Measurements from ENCODE around the gene ZNF518A.

Gene ZNF518A

DNA sequence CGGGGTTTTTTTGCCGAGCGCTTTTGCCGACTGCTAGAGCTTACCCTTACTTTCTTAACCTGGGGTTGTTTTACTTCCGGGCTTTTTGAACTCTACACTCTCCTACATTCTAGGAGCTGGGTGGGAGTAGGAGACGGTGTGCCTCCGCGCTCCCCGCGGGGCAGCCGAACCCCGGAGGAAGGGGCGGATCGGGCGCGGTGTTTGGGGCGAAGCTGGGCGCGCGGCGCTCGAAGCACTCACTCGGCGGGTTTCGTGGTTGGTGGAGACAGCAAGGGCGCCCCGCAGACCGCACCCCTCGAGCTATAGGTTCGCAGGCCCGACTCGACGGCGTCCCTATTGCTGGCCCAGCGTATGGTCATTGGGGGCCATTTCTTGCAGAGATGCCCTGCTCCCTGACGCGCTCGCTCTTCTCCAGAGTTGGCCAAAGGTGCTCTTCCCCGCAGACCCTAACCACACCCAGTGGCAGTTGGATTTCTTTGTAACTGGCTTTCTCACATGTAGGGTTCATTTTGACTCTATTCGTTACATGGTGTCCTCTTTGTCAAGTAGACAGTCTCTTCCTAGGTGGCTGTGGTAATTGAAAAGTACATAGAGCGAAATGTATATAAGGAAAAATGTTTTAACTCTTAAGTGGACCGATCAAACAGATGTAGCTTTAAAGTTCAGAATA is 364 bp downstream of the ZNF518A start:
- Histone ChIP-seq H2BK15ac (replicated peaks; ENCODE audit: low read depth) (no peak overlapping the region), H3K36me3 (ENCODE audit: control insufficient read depth, insufficient read depth, low read length) (no peaks in the 10 kb centered on the region), H3K27ac (ENCODE audit: low read depth, low read length) (peak overlapping the region; percentile 95), H3K79me1 (ENCODE audit: low read length) (peaks cover 3% of the 10 kb centered on the region), H3K4me1 (ENCODE audit: control insufficient read depth, low read depth, low read length) (no peaks in the 10 kb centered on the region), H3K4ac (ENCODE audit: low read depth, low read length) (peak overlapping the region; percentile 93), H3K27me3 (ENCODE audit: insufficient read depth, low read length, poor library complexity) (no peaks in the 10 kb centered on the region), H3K23ac (ENCODE audit: low read length) (no peak overlapping the region), H2BK120ac (ENCODE audit: low read depth, low read length) (peak overlapping the region; percentile 63), H3K9ac (ENCODE audit: low read length) (peak overlapping the region; percentile 90), H3K18ac (ENCODE audit: low read length) (peak overlapping the region; percentile 88), H3K4me2 (ENCODE audit: low read length) (peak overlapping the region; percentile 48), H3K4me3 (ENCODE audit: low read length) (peak overlapping the region; percentile 85), H3K79me2 (ENCODE audit: control insufficient read depth, insufficient read depth, low read length) (no peaks in the 10 kb centered on the region), H2AK5ac (ENCODE audit: low read length) (no peak overlapping the region), H4K5ac (ENCODE audit: low read length) (peak overlapping the region; percentile 92), H4K8ac (ENCODE audit: low read depth, low read length) (peak overlapping the region; percentile 43), H3K56ac (ENCODE audit: low read length) (peak overlapping the region; percentile 96), H2BK5ac (ENCODE audit: low read length) (peak overlapping the region; percentile 98)
- no CpG with 5 or more reads among the region's 42 CpGs for WGBS (ENCODE audit: extremely low coverage, insufficient coverage, low lambda C conversion rate)
- DNase-seq = peak; percentile 95

DNA sequence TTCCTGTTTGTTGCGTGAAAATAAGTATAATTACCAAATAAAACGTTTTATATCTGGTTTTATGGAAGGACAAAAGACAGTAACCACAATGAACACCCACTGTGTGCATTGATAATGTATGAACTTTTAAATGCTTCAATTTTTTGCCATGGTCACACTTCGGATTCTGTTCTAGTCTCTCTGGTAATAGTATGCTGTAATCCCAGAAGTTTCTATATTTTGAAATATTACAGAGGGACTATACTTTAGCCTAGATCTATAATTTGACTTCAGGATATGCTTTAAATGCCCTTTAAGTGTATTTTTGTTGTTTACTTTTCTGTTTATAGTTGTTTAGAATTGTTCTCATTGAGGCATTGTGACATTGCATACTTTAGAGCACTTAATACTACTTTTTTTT is 1.5 kb downstream of the ZNF518A start:
- Histone ChIP-seq H2BK5ac (ENCODE audit: low read length) (no peak overlapping the region), H3K4ac (ENCODE audit: low read depth, low read length) (no peak overlapping the region), H3K56ac (ENCODE audit: low read length) (no peak overlapping the region), H3K27ac (ENCODE audit: low read depth, low read length) (no peak overlapping the region), H3K4me1 (ENCODE audit: control insufficient read depth, low read depth, low read length) (no peaks in the 10 kb centered on the region), H2AK5ac (ENCODE audit: low read length) (no peak overlapping the region), H3K27me3 (ENCODE audit: insufficient read depth, low read length, poor library complexity) (no peaks in the 10 kb centered on the region), H4K8ac (ENCODE audit: low read depth, low read length) (no peak overlapping the region), H3K4me3 (ENCODE audit: low read length) (no peak overlapping the region), H4K5ac (ENCODE audit: low read length) (no peak overlapping the region), H3K23ac (ENCODE audit: low read length) (no peak overlapping the region), H3K79me2 (ENCODE audit: control insufficient read depth, insufficient read depth, low read length) (no peaks in the 10 kb centered on the region), H3K18ac (ENCODE audit: low read length) (no peak overlapping the region), H3K9ac (ENCODE audit: low read length) (peak overlapping the region; percentile 15), H3K4me2 (ENCODE audit: low read length) (no peak overlapping the region), H2BK120ac (ENCODE audit: low read depth, low read length) (no peak overlapping the region), H3K79me1 (ENCODE audit: low read length) (peaks cover 3% of the 10 kb centered on the region), H3K36me3 (ENCODE audit: control insufficient read depth, insufficient read depth, low read length) (no peaks in the 10 kb centered on the region), H2BK15ac (replicated peaks; ENCODE audit: low read depth) (no peak overlapping the region)
- no peak for DNase-seq
- no CpG with 5 or more reads among the region's 3 CpGs for WGBS (ENCODE audit: extremely low coverage, insufficient coverage, low lambda C conversion rate)

DNA sequence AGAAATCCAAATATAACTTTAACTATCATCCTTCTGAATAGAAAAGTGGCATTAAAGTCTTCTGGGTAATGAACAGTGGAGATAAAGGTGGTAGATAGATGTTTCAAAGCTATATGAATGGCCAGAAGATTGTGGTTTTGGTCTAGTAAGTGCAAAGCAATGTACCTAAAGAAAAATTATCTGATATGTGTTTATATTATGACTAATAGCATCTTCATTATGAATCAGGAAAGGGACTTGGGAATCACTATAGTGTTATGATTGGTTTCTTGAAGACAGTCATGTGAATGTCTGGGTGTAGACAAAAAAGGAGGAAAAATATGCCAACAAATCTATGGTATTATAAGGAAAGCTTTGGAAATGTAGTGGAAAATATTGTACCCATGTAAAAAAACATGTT is 3.0 kb downstream of the ZNF518A start:
- H2BK120ac ChIP-seq (ENCODE audit: low read depth, low read length) = no peak overlapping the region

DNA sequence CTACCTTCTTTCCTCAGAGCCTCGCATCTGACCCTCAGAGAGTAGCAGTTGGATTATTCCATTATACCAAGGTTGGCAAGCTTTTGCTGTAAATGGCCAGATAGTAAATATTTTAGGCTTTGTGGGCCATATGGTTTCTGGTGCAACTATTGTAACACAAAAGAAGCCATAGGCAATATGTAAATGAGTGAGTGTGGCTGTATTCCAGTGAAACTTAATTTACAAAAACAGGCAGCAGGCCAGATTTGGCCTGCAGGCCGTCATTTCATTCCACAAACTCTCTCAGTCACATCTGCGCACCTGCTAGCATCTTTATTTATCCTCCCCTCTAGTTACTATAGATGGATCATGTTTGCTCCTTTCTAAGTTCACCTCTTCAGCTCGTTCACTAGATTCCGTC is 6.7 kb downstream of the ZNF518A start:
- H4K8ac ChIP-seq (ENCODE audit: low read depth, low read length) = no peak overlapping the region
- no peak overlapping the region for H4K5ac ChIP-seq (ENCODE audit: low read length)
- no peak overlapping the region for H3K23ac ChIP-seq (ENCODE audit: low read length)
- no peak for DNase-seq
- H3K27me3 ChIP-seq (ENCODE audit: insufficient read depth, low read length, poor library complexity) = no peaks in the 10 kb centered on the region
- no peaks in the 10 kb centered on the region for H3K79me2 ChIP-seq (ENCODE audit: control insufficient read depth, insufficient read depth, low read length)
- no peak overlapping the region for H3K4ac ChIP-seq (ENCODE audit: low read depth, low read length)
- no peak overlapping the region for H2BK120ac ChIP-seq (ENCODE audit: low read depth, low read length)
- no CpG with 5 or more reads among the region's 5 CpGs for WGBS (ENCODE audit: extremely low coverage, insufficient coverage, low lambda C conversion rate)
- peaks cover 4% of the 10 kb centered on the region for H3K79me1 ChIP-seq (ENCODE audit: low read length)
- H3K4me2 ChIP-seq (ENCODE audit: low read length) = no peak overlapping the region
- no peaks in the 10 kb centered on the region for H3K36me3 ChIP-seq (ENCODE audit: control insufficient read depth, insufficient read depth, low read length)
- no peak overlapping the region for H2BK5ac ChIP-seq (ENCODE audit: low read length)
- no peak overlapping the region for H3K9ac ChIP-seq (ENCODE audit: low read length)
- H2AK5ac ChIP-seq (ENCODE audit: low read length) = no peak overlapping the region
- H3K18ac ChIP-seq (ENCODE audit: low read length) = no peak overlapping the region
- H3K4me3 ChIP-seq (ENCODE audit: low read length) = no peak overlapping the region
- H3K56ac ChIP-seq (ENCODE audit: low read length) = no peak overlapping the region
- no peaks in the 10 kb centered on the region for H3K4me1 ChIP-seq (ENCODE audit: control insufficient read depth, low read depth, low read length)
- H3K27ac ChIP-seq (ENCODE audit: low read depth, low read length) = no peak overlapping the region
- no peak overlapping the region for H2BK15ac ChIP-seq (replicated peaks; ENCODE audit: low read depth)

More for the DNA sequence above, 3.0 kb downstream of the ZNF518A start:
- Histone ChIP-seq H3K79me1 (ENCODE audit: low read length) (peaks cover 4% of the 10 kb centered on the region), H3K4me1 (ENCODE audit: control insufficient read depth, low read depth, low read length) (no peaks in the 10 kb centered on the region), H3K27me3 (ENCODE audit: insufficient read depth, low read length, poor library complexity) (no peaks in the 10 kb centered on the region), H3K36me3 (ENCODE audit: control insufficient read depth, insufficient read depth, low read length) (no peaks in the 10 kb centered on the region), H3K18ac (ENCODE audit: low read length) (no peak overlapping the region), H3K23ac (ENCODE audit: low read length) (no peak overlapping the region), H2BK5ac (ENCODE audit: low read length) (no peak overlapping the region), H3K4ac (ENCODE audit: low read depth, low read length) (no peak overlapping the region), H2BK15ac (replicated peaks; ENCODE audit: low read depth) (no peak overlapping the region), H3K4me2 (ENCODE audit: low read length) (no peak overlapping the region), H3K9ac (ENCODE audit: low read length) (no peak overlapping the region), H3K79me2 (ENCODE audit: control insufficient read depth, insufficient read depth, low read length) (no peaks in the 10 kb centered on the region), H3K56ac (ENCODE audit: low read length) (no peak overlapping the region), H2AK5ac (ENCODE audit: low read length) (no peak overlapping the region), H3K27ac (ENCODE audit: low read depth, low read length) (no peak overlapping the region), H4K8ac (ENCODE audit: low read depth, low read length) (no peak overlapping the region), H4K5ac (ENCODE audit: low read length) (no peak overlapping the region), H3K4me3 (ENCODE audit: low read length) (no peak overlapping the region)
- no peak for DNase-seq

DNA sequence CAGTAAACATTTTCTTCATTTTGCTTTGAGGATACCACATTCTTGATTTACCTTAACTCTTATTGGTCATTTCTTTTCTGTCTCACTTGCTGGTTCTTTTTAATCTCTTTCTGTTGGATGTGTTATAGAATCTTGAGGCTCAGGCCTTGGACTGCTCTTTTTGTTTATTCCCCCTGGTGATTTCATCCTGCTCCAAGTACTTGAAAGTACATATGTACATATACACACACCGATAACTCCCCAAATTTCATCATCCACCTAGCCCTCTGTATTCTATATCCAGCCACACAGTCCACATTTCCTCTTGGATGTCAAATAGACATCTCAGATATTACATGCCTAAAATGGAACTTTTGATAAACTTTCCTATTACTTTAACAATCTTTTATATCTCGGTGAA is 7.5 kb downstream of the ZNF518A start:
- no CpG with 5 or more reads among the region's 2 CpGs for WGBS (ENCODE audit: extremely low coverage, insufficient coverage, low lambda C conversion rate)
- Histone ChIP-seq H4K5ac (ENCODE audit: low read length) (no peak overlapping the region), H2BK15ac (replicated peaks; ENCODE audit: low read depth) (no peak overlapping the region), H3K4me1 (ENCODE audit: control insufficient read depth, low read depth, low read length) (no peaks in the 10 kb centered on the region), H3K56ac (ENCODE audit: low read length) (no peak overlapping the region), H3K27me3 (ENCODE audit: insufficient read depth, low read length, poor library complexity) (no peaks in the 10 kb centered on the region), H3K79me2 (ENCODE audit: control insufficient read depth, insufficient read depth, low read length) (no peaks in the 10 kb centered on the region), H2BK120ac (ENCODE audit: low read depth, low read length) (no peak overlapping the region), H3K4me3 (ENCODE audit: low read length) (no peak overlapping the region), H3K27ac (ENCODE audit: low read depth, low read length) (no peak overlapping the region), H3K4me2 (ENCODE audit: low read length) (no peak overlapping the region), H3K23ac (ENCODE audit: low read length) (no peak overlapping the region), H2BK5ac (ENCODE audit: low read length) (no peak overlapping the region), H3K36me3 (ENCODE audit: control insufficient read depth, insufficient read depth, low read length) (no peaks in the 10 kb centered on the region), H3K9ac (ENCODE audit: low read length) (no peak overlapping the region), H3K4ac (ENCODE audit: low read depth, low read length) (no peak overlapping the region), H3K79me1 (ENCODE audit: low read length) (peaks cover 4% of the 10 kb centered on the region), H4K8ac (ENCODE audit: low read depth, low read length) (no peak overlapping the region), H2AK5ac (ENCODE audit: low read length) (no peak overlapping the region), H3K18ac (ENCODE audit: low read length) (no peak overlapping the region)
- no peak for DNase-seq

DNA sequence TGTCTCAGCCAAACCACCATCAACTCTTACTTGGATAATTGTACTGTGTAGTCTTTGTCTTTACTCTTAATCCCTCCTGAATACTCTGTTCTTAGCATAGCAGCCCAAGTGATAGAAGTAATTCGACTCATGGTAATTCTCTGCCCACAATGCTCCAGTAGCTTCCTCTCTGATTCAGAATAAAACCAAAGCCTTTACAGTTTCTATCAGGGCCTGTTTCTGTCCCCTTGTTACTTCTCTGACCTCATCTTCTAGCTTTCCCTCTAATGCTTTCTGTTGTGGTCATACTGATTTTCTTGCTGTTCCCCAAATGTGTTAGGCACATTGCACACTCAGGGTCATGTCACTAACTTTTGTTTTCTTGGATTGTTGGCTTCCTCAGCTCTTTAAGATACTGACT is 8.0 kb downstream of the ZNF518A start:
- no peak overlapping the region for H3K4me2 ChIP-seq (ENCODE audit: low read length)
- no peak overlapping the region for H4K5ac ChIP-seq (ENCODE audit: low read length)
- no peak overlapping the region for H3K4me3 ChIP-seq (ENCODE audit: low read length)
- H3K9ac ChIP-seq (ENCODE audit: low read length) = no peak overlapping the region
- no peak overlapping the region for H2BK5ac ChIP-seq (ENCODE audit: low read length)
- no peaks in the 10 kb centered on the region for H3K79me2 ChIP-seq (ENCODE audit: control insufficient read depth, insufficient read depth, low read length)
- H3K4ac ChIP-seq (ENCODE audit: low read depth, low read length) = no peak overlapping the region
- no peak overlapping the region for H2BK120ac ChIP-seq (ENCODE audit: low read depth, low read length)
- no peak overlapping the region for H3K18ac ChIP-seq (ENCODE audit: low read length)
- no peak for DNase-seq
- no peak overlapping the region for H3K56ac ChIP-seq (ENCODE audit: low read length)
- H3K27me3 ChIP-seq (ENCODE audit: insufficient read depth, low read length, poor library complexity) = no peaks in the 10 kb centered on the region
- H3K36me3 ChIP-seq (ENCODE audit: control insufficient read depth, insufficient read depth, low read length) = no peaks in the 10 kb centered on the region
- no peak overlapping the region for H2BK15ac ChIP-seq (replicated peaks; ENCODE audit: low read depth)
- H4K8ac ChIP-seq (ENCODE audit: low read depth, low read length) = no peak overlapping the region
- H2AK5ac ChIP-seq (ENCODE audit: low read length) = no peak overlapping the region
- peaks cover 4% of the 10 kb centered on the region for H3K79me1 ChIP-seq (ENCODE audit: low read length)
- WGBS (ENCODE audit: extremely low coverage, insufficient coverage, low lambda C conversion rate) = no CpG with 5 or more reads among the region's 1 CpG
- no peak overlapping the region for H3K27ac ChIP-seq (ENCODE audit: low read depth, low read length)
- H3K23ac ChIP-seq (ENCODE audit: low read length) = no peak overlapping the region
- H3K4me1 ChIP-seq (ENCODE audit: control insufficient read depth, low read depth, low read length) = no peaks in the 10 kb centered on the region

Measured in mesendoderm (in vitro differentiated cells).